ENCODE data around the gene GJB4.

GJB4 gene

GRCh38 chr1:34781071-34781843 lies 21.7 kb downstream of the GJB4 start, which contains the start of gene GJB3:
TSS of gene GJB3 (plus strand) at chr1:34781214. CDS start at chr1:34784763, 3,549 bp downstream.
- no peak within 1 kb of the TSS for H3K4me3 ChIP-seq (ENCODE audit: low read depth, low read length)
- DNase-seq (ENCODE audit: low read depth), result peak; percentile 8
- no peak for TF ChIP-seq POLR2A (IDR thresholded peaks at IDR 0.05; ENCODE audit: extremely low read depth, insufficient read length)
- no peak for TF ChIP-seq MAX (IDR thresholded peaks at IDR 0.05; ENCODE audit: low read depth, low read length)
- TF ChIP-seq MYC (IDR thresholded peaks at IDR 0.05; ENCODE audit: low read depth, low read length), result no peak
- TF ChIP-seq CTCF (IDR thresholded peaks at IDR 0.05; ENCODE audit: low read depth, low read length), result no peak

GRCh38 chr1:34781844-34782391 lies 22.4 kb downstream of the GJB4 start:
- DNase-seq (ENCODE audit: low read depth), result no peak
- no peak overlapping the region for H3K4me3 ChIP-seq (ENCODE audit: low read depth, low read length)
- TF ChIP-seq POLR2A (IDR thresholded peaks at IDR 0.05; ENCODE audit: extremely low read depth, insufficient read length) (no peak), MYC (IDR thresholded peaks at IDR 0.05; ENCODE audit: low read depth, low read length) (no peak), CTCF (IDR thresholded peaks at IDR 0.05; ENCODE audit: low read depth, low read length) (no peak), MAX (IDR thresholded peaks at IDR 0.05; ENCODE audit: low read depth, low read length) (no peak)

GRCh38 chr1:34784751-34785221 lies 25.2 kb downstream of the GJB4 start:
- DNase-seq (ENCODE audit: low read depth), result peak; percentile 30
- H3K4me3 ChIP-seq (ENCODE audit: low read depth, low read length), result no peak overlapping the region
- TF ChIP-seq POLR2A (IDR thresholded peaks at IDR 0.05; ENCODE audit: extremely low read depth, insufficient read length), result no peak
- TF ChIP-seq MYC (IDR thresholded peaks at IDR 0.05; ENCODE audit: low read depth, low read length), result no peak

GRCh38 chr1:34785231-34785874 lies 25.8 kb downstream of the GJB4 start:
- no peak for DNase-seq (ENCODE audit: low read depth)
- no peak overlapping the region for H3K4me3 ChIP-seq (ENCODE audit: low read depth, low read length)
- TF ChIP-seq MAX (IDR thresholded peaks at IDR 0.05; ENCODE audit: low read depth, low read length), result no peak
- no peak for TF ChIP-seq MYC (IDR thresholded peaks at IDR 0.05; ENCODE audit: low read depth, low read length)
- TF ChIP-seq CTCF (IDR thresholded peaks at IDR 0.05; ENCODE audit: low read depth, low read length), result no peak
- no peak for TF ChIP-seq POLR2A (IDR thresholded peaks at IDR 0.05; ENCODE audit: extremely low read depth, insufficient read length)

- TF ChIP-seq POLR2A (IDR thresholded peaks at IDR 0.05; ENCODE audit: extremely low read depth, insufficient read length) (no peak), CTCF (IDR thresholded peaks at IDR 0.05; ENCODE audit: low read depth, low read length) (no peak), MAX (IDR thresholded peaks at IDR 0.05; ENCODE audit: low read depth, low read length) (no peak), MYC (IDR thresholded peaks at IDR 0.05; ENCODE audit: low read depth, low read length) (no peak)
- no peak overlapping the region for H3K4me3 ChIP-seq (ENCODE audit: low read depth, low read length)
- DNase-seq (ENCODE audit: low read depth), result no peak
Observed at GRCh38 chr1:34785875-34786470, 26.4 kb downstream of the GJB4 start.

Measured in NB4 (cell line).